Activated T-cell treated with anti-CD3 and anti-CD28 coated beads for 24 hours (primary cell): ENCODE data around the gene RANBP1.
"Not testable (repeated sequence)": the region's sequence is repeated elsewhere in the genome, so short reads cannot be mapped to it uniquely, and the experiment has no call there.

Experiments
- DNase-seq: peaks from one replicate; pipeline ENCODE4 v3.0.0-alpha.2; 2020; ENCODE audit warnings: low read depth

RANBP1 gene

DNA sequence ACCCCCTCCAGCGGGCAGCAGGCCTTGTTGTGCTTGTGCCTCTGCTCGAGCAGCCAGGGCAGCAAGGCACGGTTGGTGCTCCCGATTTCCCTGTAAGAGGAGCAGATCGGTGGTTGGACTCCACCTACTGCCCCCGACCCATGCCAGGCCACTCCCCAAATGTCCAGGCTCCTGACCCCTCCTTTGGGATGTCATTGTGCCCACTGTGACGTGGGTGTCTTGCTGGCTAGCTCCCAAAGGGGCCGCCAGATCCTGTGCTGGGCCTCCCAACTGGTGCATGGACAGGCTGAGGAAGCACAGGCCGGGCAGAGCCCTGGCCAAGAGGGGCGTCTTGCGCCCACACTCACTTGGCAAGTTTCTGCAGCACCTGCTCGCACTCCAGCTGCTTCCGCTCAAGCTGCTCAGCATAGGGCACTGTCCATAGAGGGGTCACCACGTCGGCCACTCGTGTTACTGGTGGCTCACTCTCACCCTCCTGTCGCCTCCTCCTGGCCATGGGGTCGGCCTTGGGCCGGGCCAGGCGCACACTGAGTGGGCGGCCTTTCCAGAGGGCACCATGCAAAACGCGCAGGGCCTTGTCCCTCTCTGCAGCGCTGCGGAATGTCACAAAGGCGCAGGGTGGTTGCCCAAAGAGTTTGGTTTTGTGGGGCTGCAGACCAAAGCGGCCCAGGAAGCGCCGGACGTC lies at the start of gene RANBP1:
RANBP1 (plus strand) TSS at position 414 of the 685 bp plus-strand sequence; CDS start at position 495, 81 bp downstream.
- DNase-seq = no peak

DNA sequence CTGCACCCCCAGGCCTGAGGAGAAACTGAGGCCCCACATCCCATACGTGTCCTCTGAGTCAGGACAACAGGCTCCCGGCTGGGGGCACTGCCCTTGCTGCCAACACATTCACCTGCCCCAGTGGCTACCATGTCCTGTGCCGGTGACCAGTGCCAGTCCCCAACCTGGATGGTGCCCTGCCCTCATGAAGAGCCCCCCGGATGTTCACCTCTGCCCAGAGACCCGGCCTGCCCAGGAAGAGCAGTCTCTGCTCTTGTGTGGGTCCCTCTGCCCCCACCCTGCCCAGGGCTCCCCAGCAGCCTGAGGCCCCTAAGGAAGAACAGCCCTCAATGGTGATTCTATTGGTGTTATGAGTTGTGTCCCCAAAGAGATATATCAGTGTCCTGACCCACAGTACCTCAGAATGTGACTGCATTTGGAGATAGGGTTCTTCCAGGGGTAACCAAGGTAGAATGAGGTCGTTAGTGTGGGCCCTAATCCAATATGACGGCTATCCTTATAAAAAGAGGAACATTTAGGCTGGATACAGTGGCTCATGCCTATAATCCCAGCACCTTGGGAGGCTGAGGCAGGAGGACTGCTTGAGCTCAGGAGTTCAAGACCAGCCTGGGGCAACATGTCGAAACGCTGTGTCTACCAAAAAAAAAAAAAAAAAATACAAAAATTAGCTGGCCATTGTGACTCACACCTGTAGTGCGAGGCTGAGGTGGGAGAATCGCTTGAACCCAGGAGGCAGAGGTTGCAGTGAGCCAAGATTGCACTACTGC lies 49.1 kb upstream of the RANBP1 start:
- no peak for DNase-seq

DNA sequence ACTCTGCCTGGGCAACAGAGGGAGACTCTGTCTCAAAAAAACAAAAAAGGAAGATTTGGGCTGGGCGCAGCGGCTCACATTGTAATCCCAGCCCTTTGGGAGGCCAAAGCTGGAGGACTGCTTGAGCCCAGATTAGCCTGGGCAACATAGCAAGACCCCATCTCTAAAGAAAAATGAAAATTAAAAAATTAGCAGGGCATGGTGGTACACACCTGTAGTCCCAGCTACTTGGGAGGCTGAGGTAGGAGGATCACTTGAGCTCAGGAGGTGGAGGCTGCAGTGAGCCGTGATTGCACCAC lies 48.6 kb upstream of the RANBP1 start:
- DNase-seq = not testable (repeated sequence)

DNA sequence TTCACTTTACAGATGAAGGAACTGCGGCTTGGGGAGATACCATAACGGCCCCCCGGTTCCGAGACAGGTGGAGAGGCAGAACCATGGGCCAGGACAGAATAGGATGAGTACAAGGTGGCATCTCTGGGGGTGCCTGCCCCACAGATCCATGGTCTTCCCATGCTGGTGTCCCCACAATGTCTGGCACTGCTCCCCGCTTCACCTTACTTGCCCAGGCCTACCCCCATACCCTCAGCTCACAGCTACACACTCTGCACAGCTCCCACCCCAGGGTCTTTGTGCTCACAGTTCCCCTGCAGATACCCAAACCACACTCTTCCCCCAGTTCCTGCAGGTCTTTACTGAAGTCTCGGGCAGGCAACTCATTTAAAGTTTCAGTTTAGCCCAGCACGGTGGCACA lies 47.3 kb upstream of the RANBP1 start:
- no peak for DNase-seq

DNA sequence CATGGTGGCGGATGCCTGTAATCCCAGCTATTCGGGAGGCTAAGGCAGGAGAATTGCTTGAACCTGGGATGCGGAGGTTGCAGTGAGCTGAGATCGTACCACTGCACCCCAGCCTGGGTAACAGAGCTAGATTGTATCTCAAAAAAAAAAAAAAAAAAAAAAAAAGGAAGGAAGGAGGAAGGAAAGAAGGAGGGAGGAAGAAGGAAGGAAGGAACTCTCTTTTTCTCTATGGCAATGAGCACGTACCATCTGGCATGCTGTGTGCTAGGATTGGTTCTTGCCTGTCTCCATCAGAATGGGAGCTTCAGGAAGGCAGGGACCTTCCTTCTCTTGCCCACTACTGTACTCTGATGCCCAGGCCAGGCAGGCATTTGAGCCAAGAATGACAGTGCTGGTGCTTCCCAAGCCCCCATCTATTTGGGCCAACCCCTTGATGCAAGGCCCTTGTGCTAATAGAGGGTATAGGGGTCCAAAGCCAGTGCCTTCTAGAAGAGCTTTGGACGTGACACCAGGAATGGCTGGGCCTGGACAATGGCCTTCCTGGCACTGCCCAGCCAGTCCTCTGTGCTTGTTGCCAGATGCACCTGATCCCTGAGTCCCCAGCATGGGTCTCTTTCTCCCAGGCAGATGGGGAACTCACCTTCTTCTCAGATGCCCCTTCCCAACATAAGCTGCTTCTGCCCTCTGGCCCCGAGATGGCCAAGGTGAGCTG lies 46.4 kb upstream of the RANBP1 start:
- no peak for DNase-seq

DNA sequence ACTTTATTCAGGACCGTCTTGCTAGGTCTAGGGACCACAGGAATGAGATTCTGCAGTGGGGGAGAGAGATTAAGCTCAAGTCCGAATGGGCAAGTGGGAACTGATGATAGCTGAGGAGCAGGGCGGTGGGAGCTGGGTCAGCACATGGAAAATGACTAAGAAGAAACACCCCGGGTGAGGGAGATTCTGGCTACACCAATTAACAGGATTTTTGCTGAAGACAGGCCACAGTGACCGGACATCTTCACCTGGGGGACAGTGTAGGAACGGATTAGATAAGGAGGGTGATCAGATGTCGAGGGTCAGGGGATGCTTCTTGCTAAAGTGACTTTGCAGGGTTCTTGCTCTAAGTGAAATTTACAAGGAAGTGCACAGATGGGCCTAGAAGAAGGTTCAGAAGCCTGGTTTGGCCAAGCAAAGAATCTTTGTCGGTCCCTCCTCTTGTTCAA lies 44.4 kb upstream of the RANBP1 start:
- DNase-seq = no peak

DNA sequence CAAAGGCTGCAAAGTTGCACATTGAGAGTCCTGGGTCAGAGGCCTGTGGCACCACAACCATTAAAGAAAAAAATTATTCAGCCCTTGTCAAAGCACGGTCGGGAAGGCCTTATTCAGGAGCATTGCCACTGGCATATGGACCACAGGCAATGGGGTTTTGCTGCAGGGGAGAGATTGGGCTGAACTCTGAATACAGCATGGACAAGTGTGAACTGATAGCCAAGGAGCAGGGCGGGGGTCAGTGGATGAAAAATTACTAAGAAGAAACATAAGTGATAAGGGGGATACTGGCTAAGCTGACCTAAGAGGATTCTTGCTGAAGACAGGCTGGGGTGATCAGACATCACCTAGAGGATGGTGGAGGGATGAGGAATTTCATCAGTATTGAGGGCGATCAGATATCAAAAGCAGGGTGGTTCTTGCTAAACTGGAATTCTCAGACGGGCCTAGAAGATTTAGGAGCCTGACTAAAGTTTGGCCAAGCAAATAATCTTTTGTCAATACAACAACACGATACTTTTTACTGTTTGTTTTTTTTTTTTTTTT lies 39.2 kb upstream of the RANBP1 start:
- DNase-seq = no peak

DNA sequence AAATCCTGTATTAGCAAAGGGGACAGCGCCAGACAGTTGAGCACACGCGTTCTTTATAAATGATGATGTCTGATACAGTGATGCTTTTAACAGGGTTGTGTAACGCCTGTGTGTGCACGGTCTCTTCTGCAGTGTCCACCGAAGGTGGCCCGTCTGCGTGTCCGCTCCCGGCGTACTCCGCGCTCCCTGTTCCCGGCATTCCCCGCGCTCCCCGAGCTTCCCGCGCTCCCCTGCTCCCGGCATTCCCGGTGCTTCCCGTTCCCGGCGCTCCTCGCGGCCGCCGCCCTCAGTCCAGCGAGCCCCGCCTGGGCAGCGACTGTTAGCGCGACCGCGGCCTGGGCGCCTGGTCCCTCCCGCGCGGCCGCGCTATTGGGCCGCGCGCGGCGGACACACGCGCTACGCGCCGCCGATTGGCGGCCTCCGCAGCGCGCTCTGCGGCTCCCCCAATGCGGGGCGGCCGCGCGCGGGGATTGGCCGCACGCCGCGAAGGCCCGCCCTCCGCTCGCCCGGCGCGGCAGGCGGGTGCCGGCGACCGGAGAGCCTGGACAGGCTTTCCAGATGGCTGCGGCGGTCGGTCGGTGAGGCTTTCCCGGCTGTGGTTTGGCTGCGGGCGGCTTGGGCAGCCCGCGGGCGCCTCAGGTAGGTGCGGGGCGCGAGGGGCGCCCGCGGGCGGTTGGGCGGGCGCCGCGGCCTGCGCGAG lies 36.0 kb upstream of the RANBP1 start, which contains the start of gene DGCR8:
DGCR8 (plus strand) TSS at position 497 of the 700 bp plus-strand sequence. CDS start 5,723 bp downstream, outside the sequence.
- peak; percentile 68 for DNase-seq

DNA sequence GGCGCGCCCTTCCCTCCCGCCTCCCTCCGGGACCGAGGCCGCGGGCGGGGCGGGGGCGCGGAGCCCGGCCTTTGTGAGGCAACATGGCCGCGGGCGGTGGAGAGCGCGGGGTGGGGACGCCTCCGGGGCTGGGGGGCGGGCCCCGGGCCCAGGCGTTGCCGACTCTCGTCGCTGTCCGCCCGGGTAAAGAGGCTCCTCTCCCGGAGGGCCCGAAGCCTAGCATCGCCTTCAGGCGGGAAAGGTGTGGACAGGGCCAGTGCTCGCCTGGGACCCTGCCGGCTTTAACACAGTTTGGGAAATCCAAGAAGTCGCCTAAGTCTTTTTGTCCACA lies 35.5 kb upstream of the RANBP1 start:
- DNase-seq = peak; percentile 61

DNA sequence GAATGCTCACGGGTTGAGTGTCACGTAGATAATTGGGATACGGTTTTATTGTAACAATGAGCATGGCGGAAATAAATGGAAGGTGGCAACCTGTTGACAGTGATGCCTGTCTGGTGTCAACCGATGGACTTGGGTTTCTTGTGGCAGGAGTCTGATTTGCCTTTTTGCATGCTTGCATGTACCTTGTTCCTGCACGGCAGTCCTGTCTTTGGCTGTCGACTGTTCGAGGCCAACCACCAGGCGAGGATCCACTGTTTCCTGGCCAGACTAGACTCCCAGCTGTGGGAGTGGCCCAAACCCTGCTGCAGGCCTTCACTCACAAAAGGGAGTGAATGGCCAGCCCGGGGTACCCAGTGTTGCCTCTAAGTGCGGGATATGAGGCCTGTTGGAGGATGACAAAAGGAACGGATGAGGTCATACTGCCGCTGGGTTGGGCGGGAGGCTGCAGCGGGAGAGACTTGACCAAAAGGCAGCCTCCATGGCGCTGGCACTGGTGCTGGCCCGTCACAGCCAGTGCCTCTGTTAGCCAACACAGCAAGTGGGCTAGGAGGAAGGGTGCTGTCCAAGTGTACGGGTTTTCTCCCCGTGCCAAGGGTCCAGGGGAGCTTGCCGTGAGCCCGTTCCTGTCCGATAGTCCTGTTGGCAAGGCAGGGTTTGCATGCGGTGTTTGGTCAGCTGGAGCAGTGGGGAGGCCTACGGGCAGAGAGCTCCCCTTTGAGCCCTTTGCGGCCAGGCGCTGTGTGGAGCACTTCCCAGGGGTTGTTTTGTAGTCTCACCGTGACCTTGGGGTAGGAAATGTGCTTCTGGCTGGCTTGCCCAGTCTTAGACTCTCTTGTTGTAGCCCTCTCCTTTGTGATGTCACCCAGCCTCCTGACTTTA lies 34.9 kb upstream of the RANBP1 start:
- DNase-seq = no peak

DNA sequence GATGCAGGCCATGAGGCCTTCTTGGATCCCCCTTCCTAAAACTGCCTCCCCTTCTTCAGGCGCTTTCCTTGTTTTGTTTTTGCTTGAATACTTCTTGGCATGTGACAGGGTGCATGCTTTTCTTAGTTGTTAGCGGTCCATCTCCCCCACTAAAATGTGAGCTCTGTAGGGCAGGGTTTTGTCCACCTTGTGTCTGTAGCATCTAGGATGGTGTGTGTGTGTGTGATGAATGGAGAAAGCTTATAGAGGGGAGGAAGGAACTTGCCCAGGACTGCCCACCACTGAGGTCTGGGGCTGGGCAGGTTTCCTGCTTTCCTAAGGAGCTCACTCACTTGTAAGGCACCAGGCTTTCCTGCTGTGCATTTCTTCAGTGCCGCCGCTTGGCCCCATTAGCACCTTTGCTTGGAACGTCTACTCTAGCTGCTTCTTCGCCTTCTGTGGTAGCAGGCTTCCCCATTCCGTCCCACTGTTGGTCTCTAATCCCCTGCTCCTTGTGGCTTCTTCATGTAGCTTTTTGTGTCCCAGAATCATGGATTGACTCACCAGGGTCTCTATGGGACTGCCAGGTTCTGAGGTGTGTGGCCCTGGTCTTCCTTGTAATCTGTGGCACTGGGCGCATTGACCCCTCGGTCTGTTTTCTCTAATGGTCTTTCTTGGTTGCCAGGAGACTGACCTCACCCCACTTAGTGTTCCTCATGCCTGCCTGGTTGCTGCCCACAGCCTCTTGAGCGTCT lies 32.6 kb upstream of the RANBP1 start:
- no peak for DNase-seq

DNA sequence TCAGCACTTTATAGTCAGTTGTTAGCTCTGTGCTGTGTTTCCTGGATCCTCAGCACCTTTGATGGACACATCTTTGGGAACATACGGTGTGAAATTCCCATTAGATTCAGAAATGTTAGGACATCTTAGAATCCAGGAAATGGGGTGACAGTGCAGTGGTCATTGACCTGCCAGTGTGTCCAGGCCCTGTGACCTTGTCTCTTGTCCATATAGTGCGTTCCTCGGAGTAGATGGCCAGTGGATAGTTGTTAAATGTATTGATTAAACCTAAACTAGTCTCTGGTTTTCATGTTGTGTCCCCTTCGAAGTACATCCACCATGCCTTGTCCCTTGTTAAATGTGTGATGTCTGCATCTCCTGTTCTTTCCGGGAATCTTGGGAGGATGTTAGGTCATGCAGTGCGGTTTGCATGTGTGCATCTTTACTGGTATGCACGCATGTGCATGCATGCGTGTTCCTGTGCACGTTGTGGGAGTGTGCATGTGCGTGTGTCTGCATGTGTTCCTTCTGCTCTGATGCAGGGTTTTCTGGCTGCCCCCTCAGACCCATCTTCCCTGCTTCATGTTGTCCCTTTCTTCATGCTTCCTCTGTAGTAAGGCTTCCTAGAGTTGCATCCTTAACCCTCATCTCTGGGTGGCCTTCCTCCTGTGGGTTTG lies 31.9 kb upstream of the RANBP1 start:
- DNase-seq = no peak

DNA sequence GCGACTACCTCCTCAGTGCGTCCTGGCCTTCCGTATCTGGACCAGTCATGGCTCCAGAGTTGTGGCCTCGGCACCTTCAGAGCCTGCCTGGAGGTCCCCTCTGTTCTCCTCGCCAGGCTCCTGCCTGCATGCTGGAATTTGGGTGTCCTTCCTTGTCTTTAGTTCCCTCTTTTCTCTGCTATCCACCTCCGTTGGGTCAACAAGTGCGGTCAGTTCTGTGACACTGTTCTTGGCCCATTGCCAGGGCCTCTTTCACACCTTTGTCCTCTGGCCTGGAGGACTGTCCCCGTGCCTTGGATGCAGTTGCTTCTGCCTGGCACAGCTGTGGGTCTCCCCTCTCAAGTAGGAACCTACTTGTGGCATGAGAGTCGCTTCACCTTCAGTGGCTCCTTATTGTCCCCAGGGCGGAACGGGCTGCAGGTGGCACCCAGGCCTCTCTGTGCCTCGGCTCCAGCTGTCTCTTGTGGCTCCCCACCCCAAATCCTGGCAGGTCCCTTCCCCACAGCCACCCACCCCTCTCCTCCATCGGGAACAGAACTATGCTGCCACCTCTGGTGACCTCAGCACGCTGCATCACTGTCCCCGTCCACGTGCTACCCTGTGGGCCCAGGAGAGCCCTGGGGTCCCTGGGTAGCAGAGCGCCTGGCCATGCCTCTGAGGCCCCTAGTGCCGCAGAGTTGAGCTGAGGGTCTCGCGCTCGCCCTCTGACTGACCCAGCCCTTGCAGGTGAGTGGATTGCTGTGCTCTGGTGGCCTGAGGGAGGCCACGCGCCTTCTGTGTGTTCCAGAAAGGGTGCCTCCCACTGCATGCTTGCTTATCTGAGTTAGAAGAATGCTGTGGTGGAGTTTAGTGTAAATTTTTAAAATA lies 31.1 kb upstream of the RANBP1 start:
- DNase-seq = no peak

DNA sequence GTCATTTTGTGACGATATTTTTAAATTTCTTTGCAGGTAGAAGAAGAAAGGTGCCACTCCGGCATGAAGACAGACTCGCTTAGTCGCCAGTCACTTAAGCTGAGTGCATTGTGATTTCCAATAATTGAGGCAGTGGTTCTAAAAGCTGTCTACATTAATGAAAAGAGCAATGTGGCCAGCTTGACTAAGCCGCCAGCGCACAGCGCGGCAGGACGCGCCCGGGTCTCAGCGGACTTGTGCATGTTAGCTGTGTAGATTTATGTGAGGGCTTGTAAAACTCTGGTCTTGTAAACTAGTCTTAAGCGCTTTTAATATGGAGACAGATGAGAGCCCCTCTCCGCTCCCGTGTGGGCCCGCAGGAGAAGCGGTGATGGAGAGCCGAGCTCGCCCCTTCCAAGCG lies 30.3 kb upstream of the RANBP1 start:
- DNase-seq = no peak

DNA sequence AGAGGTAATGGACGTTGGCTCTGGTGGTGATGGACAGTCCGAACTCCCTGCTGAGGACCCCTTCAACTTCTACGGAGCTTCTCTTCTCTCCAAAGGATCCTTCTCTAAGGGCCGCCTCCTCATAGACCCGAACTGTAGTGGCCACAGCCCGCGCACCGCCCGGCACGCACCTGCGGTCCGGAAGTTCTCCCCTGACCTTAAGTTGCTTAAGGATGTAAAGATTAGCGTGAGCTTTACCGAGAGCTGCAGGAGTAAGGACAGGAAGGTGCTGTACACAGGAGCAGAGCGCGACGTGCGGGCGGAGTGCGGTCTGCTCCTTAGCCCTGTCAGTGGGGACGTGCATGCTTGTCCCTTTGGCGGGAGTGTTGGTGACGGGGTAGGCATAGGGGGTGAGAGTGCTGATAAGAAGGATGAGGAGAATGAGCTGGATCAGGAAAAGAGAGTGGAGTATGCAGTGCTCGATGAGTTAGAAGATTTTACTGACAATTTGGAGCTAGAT lies 29.8 kb upstream of the RANBP1 start:
- no peak for DNase-seq

DNA sequence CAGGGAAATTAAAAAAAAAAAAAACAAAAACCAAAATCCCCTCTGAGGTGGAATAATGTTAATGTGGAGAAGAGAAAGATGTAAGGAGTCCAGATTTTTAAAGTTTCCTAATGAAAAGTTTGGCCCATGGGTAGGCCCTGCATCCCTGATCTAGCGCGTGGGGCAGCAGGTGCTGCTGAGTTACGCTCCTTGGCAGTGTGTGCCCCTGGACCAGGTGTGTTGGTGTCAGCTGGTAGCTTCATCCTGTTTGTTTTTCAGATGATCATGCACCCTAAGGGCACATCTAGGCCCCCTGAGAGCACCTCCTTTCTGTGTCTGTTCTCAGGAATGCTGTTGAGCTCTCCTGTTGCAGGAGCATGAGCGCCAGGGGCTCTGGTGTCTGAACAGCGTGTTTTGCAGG lies 29.1 kb upstream of the RANBP1 start:
- no peak for DNase-seq

DNA sequence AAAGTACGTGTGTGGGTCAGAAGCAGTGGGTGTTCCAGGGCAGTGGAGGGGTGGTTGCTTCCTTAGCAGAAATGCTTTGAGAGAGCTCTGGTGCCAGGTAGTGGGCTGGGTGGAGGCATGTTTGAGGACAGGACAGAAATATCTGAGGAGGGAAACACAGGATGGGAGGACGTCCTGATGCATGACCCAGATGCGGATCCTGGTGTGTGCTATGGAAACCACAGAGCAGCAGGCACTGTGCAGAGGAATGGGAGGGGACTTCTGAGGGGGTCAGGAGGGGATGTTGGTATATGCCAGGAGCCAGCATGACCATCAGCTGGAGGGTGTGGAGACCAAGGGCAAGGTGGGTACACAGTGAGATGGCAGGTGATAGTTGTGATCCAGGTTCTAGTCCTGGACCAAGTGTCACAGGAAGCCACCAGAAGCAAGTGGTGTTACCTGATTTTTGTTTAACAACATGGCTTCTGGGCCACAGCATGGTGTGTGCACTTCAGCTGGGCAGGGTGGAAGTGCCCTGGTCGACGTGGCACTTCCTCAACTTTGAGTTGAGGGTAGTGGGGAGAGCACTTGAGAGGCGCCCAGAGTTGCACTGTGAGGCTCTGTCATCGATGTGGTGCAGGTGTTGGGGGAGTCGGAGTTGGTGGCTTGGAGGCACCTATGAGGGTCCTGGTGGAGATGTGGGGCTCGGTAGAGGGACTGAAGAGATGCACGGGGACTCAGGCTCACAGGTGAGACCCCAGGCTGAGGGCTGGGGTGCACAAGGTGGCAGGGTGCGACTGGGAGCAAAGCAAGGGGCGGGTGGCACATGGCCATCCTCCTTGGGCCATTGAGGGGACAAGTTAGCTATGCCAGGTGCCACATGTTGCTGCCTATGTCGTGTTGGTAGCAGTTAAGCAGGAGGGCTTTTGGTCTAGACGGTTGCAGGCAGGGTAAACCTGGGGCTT lies 28.3 kb upstream of the RANBP1 start:
- DNase-seq = no peak

DNA sequence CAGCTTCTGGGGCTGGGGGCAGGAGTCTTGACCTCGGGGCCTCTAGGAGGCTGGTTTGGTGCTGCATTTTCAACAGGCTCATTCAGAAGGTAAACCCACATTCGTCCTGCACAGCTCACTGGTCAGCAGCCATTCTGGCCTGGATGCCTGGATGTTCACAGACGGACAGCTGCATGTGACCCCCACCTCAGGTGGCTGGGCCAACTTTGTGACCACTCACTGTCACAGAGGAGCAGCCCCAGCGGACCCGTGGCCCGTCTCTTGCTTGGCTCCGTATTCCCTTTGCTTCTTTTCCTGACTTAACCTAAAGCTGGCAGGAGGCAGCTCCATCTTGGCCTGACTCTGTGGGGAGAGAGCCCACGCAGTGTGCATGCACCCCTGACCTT lies 27.6 kb upstream of the RANBP1 start:
- no peak for DNase-seq
